Measurements from ENCODE around the gene NFATC2. TPM values are rescaled to one million over a fixed set of nuclear protein-coding genes. Genes with fewer than 3 reads are reported as not detected.

NFATC2 gene
- total RNA-seq, 1 donor from 2014 or later = 7.6 TPM

DNA sequence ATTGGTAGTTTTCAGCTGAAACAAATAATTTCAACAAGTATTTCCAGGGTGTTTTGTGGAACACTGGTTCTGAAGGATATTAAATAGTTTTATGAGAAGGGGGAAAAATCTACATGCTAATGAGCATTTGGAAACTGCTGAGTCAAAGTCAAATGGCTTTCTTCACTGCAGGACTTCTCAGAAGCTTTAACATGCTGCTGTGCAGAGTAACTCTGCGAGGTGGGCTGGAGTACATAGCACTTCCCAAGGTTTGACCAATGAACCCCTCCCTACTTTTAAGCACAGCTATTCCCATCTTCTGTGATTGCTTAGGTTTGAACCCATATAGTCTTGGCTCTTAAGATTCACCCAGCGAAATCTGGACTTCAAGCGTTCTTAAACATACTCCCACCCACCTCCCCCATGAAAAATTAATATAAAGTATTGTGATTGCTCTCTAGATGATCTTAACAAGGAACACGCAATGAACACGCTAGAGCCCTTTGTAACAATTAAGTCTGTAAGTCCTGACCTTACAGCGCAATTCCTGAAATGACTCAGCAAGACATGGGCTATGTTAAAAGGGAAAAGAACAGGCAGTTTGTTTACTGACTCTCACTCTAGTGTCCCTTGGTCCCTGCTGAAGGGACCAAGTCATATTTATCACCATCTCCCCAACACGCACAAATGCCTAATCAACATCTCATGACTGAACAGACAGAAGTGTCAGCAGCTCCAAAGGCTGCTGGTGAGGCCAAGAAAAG lies 105.2 kb downstream of the NFATC2 start:
- Histone ChIP-seq H3K4me3 (no peak overlapping the region), H3K27ac (no peak overlapping the region), H3K36me3 (peaks cover 8% of the 10 kb centered on the region), H3K27me3 (no peaks in the 10 kb centered on the region), H3K9me3 (no peaks in the 10 kb centered on the region), H3K4me1 (no peaks in the 10 kb centered on the region)
- intact Hi-C loops (cut with DNase I) = no loop called here
- TF ChIP-seq, protein P1, sequence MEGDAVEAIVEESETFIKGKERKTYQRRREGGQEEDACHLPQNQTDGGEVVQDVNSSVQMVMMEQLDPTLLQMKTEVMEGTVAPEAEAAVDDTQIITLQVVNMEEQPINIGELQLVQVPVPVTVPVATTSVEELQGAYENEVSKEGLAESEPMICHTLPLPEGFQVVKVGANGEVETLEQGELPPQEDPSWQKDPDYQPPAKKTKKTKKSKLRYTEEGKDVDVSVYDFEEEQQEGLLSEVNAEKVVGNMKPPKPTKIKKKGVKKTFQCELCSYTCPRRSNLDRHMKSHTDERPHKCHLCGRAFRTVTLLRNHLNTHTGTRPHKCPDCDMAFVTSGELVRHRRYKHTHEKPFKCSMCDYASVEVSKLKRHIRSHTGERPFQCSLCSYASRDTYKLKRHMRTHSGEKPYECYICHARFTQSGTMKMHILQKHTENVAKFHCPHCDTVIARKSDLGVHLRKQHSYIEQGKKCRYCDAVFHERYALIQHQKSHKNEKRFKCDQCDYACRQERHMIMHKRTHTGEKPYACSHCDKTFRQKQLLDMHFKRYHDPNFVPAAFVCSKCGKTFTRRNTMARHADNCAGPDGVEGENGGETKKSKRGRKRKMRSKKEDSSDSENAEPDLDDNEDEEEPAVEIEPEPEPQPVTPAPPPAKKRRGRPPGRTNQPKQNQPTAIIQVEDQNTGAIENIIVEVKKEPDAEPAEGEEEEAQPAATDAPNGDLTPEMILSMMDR (IDR thresholded peaks at IDR 0.05) = no peak
- no peak for DNase-seq
- ATAC-seq = no peak

DNA sequence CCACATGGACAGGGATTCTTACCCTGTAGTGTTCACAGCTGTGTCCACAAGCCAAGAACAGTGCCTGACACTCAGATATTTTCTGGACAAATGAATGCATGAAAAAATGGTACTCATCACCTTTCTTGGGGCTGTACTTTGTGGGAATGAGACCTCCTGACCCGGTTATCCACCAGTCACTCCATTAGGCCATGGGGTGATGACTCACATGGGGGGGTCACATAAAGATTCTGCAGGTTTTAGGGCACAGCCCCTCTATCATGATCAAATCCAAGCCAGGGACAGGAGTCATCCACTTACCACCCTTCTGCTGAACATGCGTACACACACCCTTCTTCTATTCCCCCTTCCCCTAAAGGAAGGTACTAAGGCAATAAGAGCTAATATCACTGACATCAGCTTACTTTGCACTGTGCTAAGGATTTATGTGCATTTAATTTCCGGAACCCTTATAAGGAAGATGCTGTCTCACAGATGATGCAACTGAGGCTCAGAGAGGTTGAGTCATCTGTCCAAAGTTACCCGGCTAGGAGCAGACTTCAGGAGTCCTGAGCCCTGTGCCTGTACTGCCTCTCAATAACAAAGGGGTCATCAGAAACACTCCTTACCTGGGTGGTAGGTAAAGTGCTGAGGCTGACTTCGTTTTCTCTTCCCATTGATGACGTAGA lies 107.8 kb downstream of the NFATC2 start:
- DNase-seq = no peak
- H3K4me3 ChIP-seq = no peak overlapping the region
- TF ChIP-seq, protein P1 (IDR thresholded peaks at IDR 0.05) = no peak
- no peaks in the 10 kb centered on the region for H3K9me3 ChIP-seq
- no peak overlapping the region for H3K27ac ChIP-seq
- H3K36me3 ChIP-seq = peaks cover 8% of the 10 kb centered on the region
- H3K4me1 ChIP-seq = no peaks in the 10 kb centered on the region
- intact Hi-C loops (cut with DNase I) = no loop called here
- H3K27me3 ChIP-seq = no peaks in the 10 kb centered on the region
- ATAC-seq = peak; percentile 22

DNA sequence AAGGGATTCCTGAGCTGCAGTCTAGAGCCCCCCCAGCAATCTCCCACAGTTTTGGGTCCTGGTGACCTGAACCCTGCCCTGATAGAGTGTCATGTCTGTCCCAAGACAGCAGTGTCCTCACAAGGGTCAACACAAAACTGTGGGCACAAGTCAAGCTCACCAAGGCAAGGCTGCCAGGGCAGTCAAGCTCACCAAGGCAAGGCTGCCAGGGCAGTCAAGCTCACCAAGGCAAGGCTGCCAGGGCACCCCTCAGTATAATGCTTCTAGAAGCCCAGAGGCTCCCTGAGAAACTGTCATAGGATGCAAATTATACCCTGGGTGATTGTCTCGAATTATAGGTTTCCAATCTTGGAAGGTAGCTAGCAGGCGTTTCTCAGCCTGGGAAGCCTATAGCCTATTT lies 108.5 kb downstream of the NFATC2 start:
- DNase-seq = no peak
- TF ChIP-seq, protein P1 (IDR thresholded peaks at IDR 0.05) = no peak
- no peak overlapping the region for H3K27ac ChIP-seq
- H3K4me3 ChIP-seq = no peak overlapping the region
- H3K4me1 ChIP-seq = peaks cover under 1% of the 10 kb centered on the region
- H3K9me3 ChIP-seq = no peaks in the 10 kb centered on the region
- no peaks in the 10 kb centered on the region for H3K27me3 ChIP-seq
- no peak for ATAC-seq
- peaks cover 8% of the 10 kb centered on the region for H3K36me3 ChIP-seq
- intact Hi-C loops (cut with DNase I) = no loop called here

DNA sequence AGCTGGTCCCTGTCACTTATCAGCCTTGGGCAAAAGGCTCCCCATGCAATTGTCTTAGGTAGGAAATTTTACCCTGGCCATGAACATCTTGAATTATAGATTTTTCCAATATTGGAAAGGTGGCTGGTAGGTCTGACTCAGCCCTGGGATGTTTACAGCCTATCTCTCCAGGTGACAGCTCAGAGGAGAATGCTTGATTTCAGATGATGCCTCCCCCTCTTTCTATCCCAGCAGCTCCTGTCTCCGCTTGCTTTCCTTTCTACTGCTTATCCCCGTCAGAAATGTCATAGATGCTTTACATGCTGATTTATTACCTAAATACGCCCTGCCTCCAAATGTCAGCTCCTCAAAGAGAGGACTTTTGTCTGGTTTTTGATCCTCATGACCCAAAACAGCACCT lies 109.6 kb downstream of the NFATC2 start:
- TF ChIP-seq, protein P1 (IDR thresholded peaks at IDR 0.05) = no peak
- ATAC-seq (no peak), DNase-seq (no peak)
- Histone ChIP-seq H3K4me3 (no peak overlapping the region), H3K36me3 (peaks cover 8% of the 10 kb centered on the region), H3K27me3 (no peaks in the 10 kb centered on the region), H3K9me3 (no peaks in the 10 kb centered on the region), H3K27ac (no peak overlapping the region), H3K4me1 (peaks cover 10% of the 10 kb centered on the region)
- intact Hi-C loops (cut with DNase I) = no loop called here

DNA sequence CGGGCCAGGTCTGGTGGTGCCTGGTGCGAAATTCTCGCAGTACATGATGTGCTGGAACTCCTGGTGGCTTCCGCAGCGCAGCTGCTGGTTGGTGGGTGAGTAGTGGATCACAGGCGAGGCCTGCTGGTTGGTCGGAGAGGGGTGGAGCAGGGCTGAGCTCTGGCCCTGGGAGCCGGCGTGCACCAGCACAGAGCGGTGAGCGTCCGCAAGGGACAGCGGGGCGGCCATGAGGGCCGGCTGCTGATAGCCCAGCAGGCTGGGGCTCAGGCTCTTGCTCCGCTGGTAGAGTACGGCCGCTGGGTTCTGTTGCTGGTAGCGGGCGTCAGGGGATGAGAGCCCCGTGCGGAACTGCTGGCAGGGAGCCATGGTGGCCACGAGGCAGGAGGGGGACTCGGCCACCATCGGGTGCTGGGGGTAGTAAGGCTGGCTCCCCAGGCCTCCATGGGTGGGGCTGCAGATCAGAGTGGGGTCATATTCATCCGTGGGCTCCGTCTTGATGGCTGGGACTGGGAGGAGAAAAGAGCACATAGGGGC lies 110.2 kb downstream of the NFATC2 start:
- Histone ChIP-seq H3K4me1 (peaks cover 11% of the 10 kb centered on the region), H3K27ac (no peak overlapping the region), H3K4me3 (no peak overlapping the region), H3K27me3 (no peaks in the 10 kb centered on the region), H3K9me3 (no peaks in the 10 kb centered on the region), H3K36me3 (peaks cover 8% of the 10 kb centered on the region)
- DNase-seq (no peak), ATAC-seq (no peak)
- TF ChIP-seq, protein P1 (IDR thresholded peaks at IDR 0.05) = no peak
- intact Hi-C loops (cut with DNase I) = no loop called here

Data from upper lobe of right lung (tissue), 1 donor.